Thyroid gland (tissue), 4 donors: ENCODE results near the gene PFN1.

ENCODE experiments used
- POLR2A ChIP-seq, 2 donors: fragments of 450-650 bp; IDR thresholded peaks; one replicate each; pipeline ENCODE4 v1.6.1; 2017; ENCODE audit warnings: antibody characterized with exemption in 2 of 2, mild to moderate bottlenecking in 2 of 2, moderate library complexity in 1 of 2
- TF ChIP-seq, protein P1 (sequence below), 6 experiments: fragments of 200-600 bp in 3 of 6; fragments of 450-650 bp in 3 of 6; sonication (generic) in 3 of 6; IDR thresholded peaks; one replicate each; pipeline ENCODE4 v1.5.1; 2016 to 2019; ENCODE audit warnings: antibody characterized with exemption in 6 of 6, mild to moderate bottlenecking in 2 of 6, inconsistent platforms in 1 of 6, moderate library complexity in 1 of 6

DNA sequence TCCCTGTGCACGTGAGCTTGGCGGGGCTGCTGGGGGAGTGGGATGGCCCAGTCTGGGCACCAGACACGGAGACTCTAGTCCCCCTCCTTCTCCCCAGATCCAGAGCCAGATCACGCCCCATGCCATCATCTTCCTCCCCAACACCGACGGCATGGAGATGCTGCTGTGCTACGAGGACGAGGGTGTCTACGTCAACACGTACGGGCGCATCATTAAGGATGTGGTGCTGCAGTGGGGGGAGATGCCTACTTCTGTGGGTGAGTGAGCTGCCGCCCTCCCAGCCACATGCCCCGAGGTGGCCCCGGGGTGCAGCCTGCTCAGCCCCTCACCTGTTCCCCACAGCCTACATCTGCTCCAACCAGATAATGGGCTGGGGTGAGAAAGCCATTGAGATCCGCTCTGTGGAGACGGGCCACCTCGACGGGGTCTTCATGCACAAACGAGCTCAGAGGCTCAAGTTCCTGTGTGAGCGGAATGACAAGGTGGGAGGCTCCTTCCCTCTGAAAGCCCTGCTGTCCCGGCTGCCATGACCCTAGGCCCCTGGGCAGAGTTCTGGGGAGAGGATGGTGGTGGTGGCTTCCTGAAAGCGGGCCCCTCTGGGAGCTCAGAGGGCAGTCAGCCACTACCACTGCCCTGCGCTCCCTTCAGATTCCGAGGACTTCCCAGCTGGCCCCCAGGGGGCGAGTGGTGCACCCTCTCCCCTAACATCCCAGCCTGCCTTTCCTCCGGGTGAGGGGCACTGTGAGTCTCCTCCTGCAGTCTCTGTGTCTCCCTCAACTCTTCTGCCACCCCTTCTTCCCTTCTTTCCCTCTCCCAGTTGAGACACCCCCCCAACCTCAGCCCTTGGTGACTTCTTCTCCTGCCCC, 51.8 kb downstream of the PFN1 start:
- TF ChIP-seq, protein P1, sequence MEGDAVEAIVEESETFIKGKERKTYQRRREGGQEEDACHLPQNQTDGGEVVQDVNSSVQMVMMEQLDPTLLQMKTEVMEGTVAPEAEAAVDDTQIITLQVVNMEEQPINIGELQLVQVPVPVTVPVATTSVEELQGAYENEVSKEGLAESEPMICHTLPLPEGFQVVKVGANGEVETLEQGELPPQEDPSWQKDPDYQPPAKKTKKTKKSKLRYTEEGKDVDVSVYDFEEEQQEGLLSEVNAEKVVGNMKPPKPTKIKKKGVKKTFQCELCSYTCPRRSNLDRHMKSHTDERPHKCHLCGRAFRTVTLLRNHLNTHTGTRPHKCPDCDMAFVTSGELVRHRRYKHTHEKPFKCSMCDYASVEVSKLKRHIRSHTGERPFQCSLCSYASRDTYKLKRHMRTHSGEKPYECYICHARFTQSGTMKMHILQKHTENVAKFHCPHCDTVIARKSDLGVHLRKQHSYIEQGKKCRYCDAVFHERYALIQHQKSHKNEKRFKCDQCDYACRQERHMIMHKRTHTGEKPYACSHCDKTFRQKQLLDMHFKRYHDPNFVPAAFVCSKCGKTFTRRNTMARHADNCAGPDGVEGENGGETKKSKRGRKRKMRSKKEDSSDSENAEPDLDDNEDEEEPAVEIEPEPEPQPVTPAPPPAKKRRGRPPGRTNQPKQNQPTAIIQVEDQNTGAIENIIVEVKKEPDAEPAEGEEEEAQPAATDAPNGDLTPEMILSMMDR (IDR thresholded peaks at IDR 0.05), result no peak
- no peak for TF ChIP-seq POLR2A (IDR thresholded peaks at IDR 0.05)
